HepG2 (cell line): ENCODE measurements around the gene KLK10. TPM values are rescaled to one million over a fixed set of nuclear protein-coding genes. Genes with fewer than 3 reads are reported as not detected.

Experiments used
- ATAC-seq: fragments of 200-7000 bp; cut with Tn5 transposase; 3 replicates; pipeline ENCODE4 v1.9.1; 2020; ENCODE audit warnings: mild to moderate bottlenecking, moderate library complexity
- BruUV-seq: library from RNA; stranded (reverse); fragments of 400-500 nt; replicated peaks from 2 replicates; lab custom pipeline; 2021; lab: Mats Ljungman, UMichigan
- CTCF ChIA-PET: fragments of 300-600 bp; formaldehyde crosslinking; extraction: SDS; loops from one replicate; lab custom pipeline; 2021; ENCODE audit warnings: low total read pairs, inconsistent platforms, low intra/inter-chr PET ratio; lab: Yijun Ruan, JAX
- POLR2A ChIA-PET: fragments of 350-600 bp; sonication (Branson Sonifier 250); formaldehyde crosslinking; loops from one replicate; lab custom pipeline; 2020; ENCODE audit warnings: antibody characterized with exemption, inconsistent platforms; lab: Yijun Ruan, JAX
- DNase-seq: peaks from one replicate; pipeline ENCODE4 v3.0.0-alpha.2; 2015; ENCODE audit warnings: low spot score
- FAIRE-seq: peaks from 3 replicates; lab custom pipeline; 2011; peaks lifted over from hg19 to GRCh38; lab: Jason Lieb, UNC
- H2AFZ ChIP-seq: one replicate; pipeline ENCODE4 v1.6.1; 2011; ENCODE audit warnings: low read length, inconsistent platforms
- H3K27ac ChIP-seq: fragments of 300-600 bp; 3 replicates; pipeline ENCODE4 v1.8.0; 2011; ENCODE audit warnings: mixed run types, mild to moderate bottlenecking, mixed read lengths, low read length, inconsistent platforms; ENCODE audit not compliant: insufficient read depth; ENCODE audit errors: extremely low read length
- H3K27me3 ChIP-seq, 2 experiments: fragments of 200-600 bp in 1 of 2; 2 replicates in 1 of 2; 3 replicates in 1 of 2; pipeline versions ENCODE4 v1.6.0 to v1.8.0; 2011; ENCODE audit warnings: low read length in 2 of 2, mild to moderate bottlenecking in 2 of 2, moderate library complexity in 2 of 2, inconsistent platforms in 1 of 2; ENCODE audit not compliant: insufficient read depth in 2 of 2, control insufficient read depth in 1 of 2
- H3K36me3 ChIP-seq, 2 experiments: fragments of 200-600 bp in 1 of 2; replicated peaks in 1 of 2; 2 replicates in 1 of 2; 3 replicates in 1 of 2; pipeline versions ENCODE4 v1.5.1 to v1.8.0; 2011; ENCODE audit warnings: low read length in 2 of 2, inconsistent platforms in 1 of 2; ENCODE audit not compliant: insufficient read depth in 2 of 2, control insufficient read depth in 1 of 2
- H3K4me1 ChIP-seq: 2 replicates; pipeline ENCODE4 v1.5.1; 2012; ENCODE audit warnings: low read length, inconsistent platforms; ENCODE audit not compliant: insufficient read depth
- H3K4me2 ChIP-seq: 2 replicates; pipeline ENCODE4 v1.6.0; 2011; ENCODE audit warnings: low read depth, low read length, inconsistent platforms
- H3K4me3 ChIP-seq, 3 experiments: fragments of 200-600 bp in 1 of 3; sonication (generic), shearing (Covaris generic) in 1 of 3; replicated peaks in 1 of 3; 2 replicates each; pipeline ENCODE4 v1.5.1; 2011 to 2016; ENCODE audit warnings: low read length in 3 of 3, inconsistent platforms in 2 of 3, low read depth in 2 of 3, mild to moderate bottlenecking in 2 of 3, control low read depth in 1 of 3, mixed read lengths in 1 of 3; ENCODE audit not compliant: insufficient read depth in 1 of 3
- H3K79me2 ChIP-seq: one replicate; pipeline ENCODE4 v1.6.1; 2011; ENCODE audit warnings: low read length, inconsistent platforms; ENCODE audit not compliant: insufficient read depth
- H3K9ac ChIP-seq: 2 replicates; pipeline ENCODE4 v1.6.0; 2011; ENCODE audit warnings: mild to moderate bottlenecking, low read depth, low read length, inconsistent platforms; ENCODE audit not compliant: insufficient read depth
- H3K9me3 ChIP-seq: 2 replicates; pipeline ENCODE4 v1.5.1; 2012; ENCODE audit warnings: mild to moderate bottlenecking, low read length
- H4K20me1 ChIP-seq: 2 replicates; pipeline ENCODE4 v1.6.0; 2011; ENCODE audit warnings: inconsistent platforms, mild to moderate bottlenecking, low read length, moderate library complexity; ENCODE audit not compliant: insufficient read depth
- ASH2L ChIP-seq: fragments of 300-600, 200-600 bp; sonication (generic); IDR thresholded peaks from 2 replicates; pipeline ENCODE4 v1.7.0; 2017; ENCODE audit warnings: low read depth, mild to moderate bottlenecking, moderate library complexity, mixed read lengths, low read length; ENCODE audit not compliant: insufficient read length
- EED ChIP-seq: sonication (generic); formaldehyde crosslinking; IDR thresholded peaks from 2 replicates; pipeline ENCODE4 v1.5.0; 2020; ENCODE audit warnings: mild to moderate bottlenecking, missing genetic modification reagents
- ELF4 ChIP-seq: sonication (generic); formaldehyde crosslinking; IDR thresholded peaks from 2 replicates; pipeline ENCODE4 v1.5.0; 2020; ENCODE audit warnings: missing genetic modification reagents, mild to moderate bottlenecking, moderate library complexity, borderline replicate concordance
- KDM5A ChIP-seq: fragments of 200-600 bp; sonication (generic); IDR thresholded peaks from 2 replicates; pipeline ENCODE4 v1.7.0; 2018; ENCODE audit warnings: antibody characterized with exemption, mild to moderate bottlenecking, low read length, borderline replicate concordance
- MIER3 ChIP-seq: IDR thresholded peaks from 2 replicates; pipeline ENCODE4 v1.6.1; 2016; ENCODE audit warnings: missing compliant biosample characterization, borderline replicate concordance
- ZBTB7A ChIP-seq: sonication (generic); formaldehyde crosslinking; IDR thresholded peaks from 2 replicates; pipeline ENCODE4 v1.8.0; 2022; ENCODE audit warnings: mild to moderate bottlenecking, missing genetic modification reagents
- ZNF546 ChIP-seq: sonication (generic); formaldehyde crosslinking; conservative IDR thresholded peaks from 2 replicates; pipeline ENCODE4 v1.8.1; 2023; ENCODE audit warnings: mild to moderate bottlenecking, missing genetic modification reagents
- ZNF556 ChIP-seq: sonication (generic); formaldehyde crosslinking; IDR thresholded peaks from 2 replicates; pipeline ENCODE4 v1.4.0; 2020; ENCODE audit warnings: mild to moderate bottlenecking, missing genetic modification reagents, borderline replicate concordance
- ZNF660 ChIP-seq: sonication (generic); formaldehyde crosslinking; IDR thresholded peaks from 2 replicates; pipeline ENCODE4 v1.5.1; 2020; ENCODE audit warnings: mild to moderate bottlenecking, low read depth, missing genetic modification reagents, borderline replicate concordance
- ZNF768 ChIP-seq: sonication (generic); formaldehyde crosslinking; IDR thresholded peaks from 2 replicates; pipeline ENCODE4 v1.4.0; 2020; ENCODE audit warnings: missing genetic modification reagents
- ZNF781 ChIP-seq: sonication (generic); formaldehyde crosslinking; IDR thresholded peaks from 2 replicates; pipeline ENCODE4 v1.5.1; 2020; ENCODE audit warnings: borderline replicate concordance, mild to moderate bottlenecking, missing genetic modification reagents; ENCODE audit errors: not compliant biosample characterization
- ZNF788 ChIP-seq: sonication (generic); formaldehyde crosslinking; IDR thresholded peaks from 2 replicates; pipeline ENCODE4 v1.5.0; 2020; ENCODE audit warnings: mild to moderate bottlenecking, missing genetic modification reagents, borderline replicate concordance
- ZNF839 ChIP-seq: sonication (generic); formaldehyde crosslinking; IDR thresholded peaks from 2 replicates; pipeline ENCODE4 v1.4.0; 2020; ENCODE audit warnings: missing genetic modification reagents, mild to moderate bottlenecking, borderline replicate concordance
- WGBS: methylation state at CpG from one replicate; pipeline ENCODE4 v1.1.6; 2017; ENCODE audit warnings: low lambda C conversion rate; 5-methylcytosine and 5-hydroxymethylcytosine counted together
- in situ Hi-C: cut with HindIII; loops from 2 replicates; pipeline ENCODE4 v1.10.0; 2017; ENCODE audit warnings: low pct_unique_long_range_greater_than_20kb; ENCODE audit not compliant: extremely low pct_ligation_motif_present
- intact Hi-C: fragments of 100-400 bp; cut with micrococcal nuclease; formaldehyde crosslinking; loops from one replicate; pipeline ENCODE4 v1.10.0; 2022; ENCODE audit not compliant: unreplicated experiment
- polyA plus RNA-seq, 8 experiments: library from polyadenylated mRNA; depleted of rRNA in 3 of 8; stranded (reverse) in 7 of 8; unstranded in 1 of 8; fragments of >200 nt; fragmentation: Illumina TruSeq in 4 of 8; extraction: Trizol in 4 of 8; gene quantifications; 2 replicates each; pipeline versions ENCODE4 v1.2.1 to v1.2.3, GENCODE V29; 2011 to 2016; ENCODE audit warnings: low read depth in 4 of 8, missing spikeins in 1 of 8, mixed read lengths in 1 of 8; ENCODE audit not compliant: insufficient read depth in 1 of 8
- total RNA-seq, 5 experiments: library from RNA; depleted of rRNA; stranded (reverse); fragments of >200 nt; fragmentation: Illumina TruSeq; extraction: Trizol; gene quantifications; 2 replicates each; pipeline ENCODE4 v1.2.3, GENCODE V29; 2016; ENCODE audit warnings: low read depth in 1 of 5
- TF ChIP-seq, protein P1 (sequence below): sonication (generic); formaldehyde crosslinking; IDR thresholded peaks from 2 replicates; pipeline ENCODE4 v1.8.0; 2022; ENCODE audit warnings: missing genetic modification reagents, mild to moderate bottlenecking, borderline replicate concordance

KLK10 gene
- total and polyA plus RNA-seq, 2 of the 13 experiments (the other 11 are each of a cell fraction or from before 2014, with no cell fraction given), result not detected

DNA sequence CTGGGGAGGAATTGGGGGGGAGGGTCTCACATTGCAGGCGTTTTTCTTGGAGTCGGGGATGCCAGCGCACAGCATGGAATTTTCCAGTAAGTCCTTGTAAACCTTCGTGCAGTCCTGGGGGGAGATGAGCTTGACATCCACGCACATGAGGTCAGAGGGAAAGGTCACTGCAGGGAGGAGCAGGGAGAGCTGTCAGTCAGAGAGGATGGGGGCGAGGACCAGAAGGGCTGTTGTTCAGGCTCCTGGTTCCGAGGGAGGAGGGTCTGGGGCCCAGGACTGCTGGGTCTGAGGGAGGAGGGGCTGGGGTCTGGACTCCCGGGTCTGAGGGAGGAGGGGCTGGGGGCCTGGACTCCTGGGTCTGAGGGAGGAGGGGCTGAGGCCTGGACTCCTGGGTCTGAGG, 39.8 kb downstream of the KLK10 start:
- Histone ChIP-seq H2AFZ (no peak overlapping the region), H3K27ac (no peak overlapping the region), H3K4me1 (no peaks in the 10 kb centered on the region), H4K20me1 (no peaks in the 10 kb centered on the region), H3K4me2 (no peak overlapping the region), H3K9me3 (no peaks in the 10 kb centered on the region), H3K9ac (no peak overlapping the region), H3K27me3 (no peaks in the 10 kb centered on the region; a peak in 1 of 5 replicates)
- POLR2A ChIA-PET, result no interaction called here
- DNase-seq, result no peak
- CTCF ChIA-PET, result no interaction called here
- FAIRE-seq, result no peak
- in situ Hi-C loops, result no loop called here
- no peak for TF ChIP-seq ZNF546 (CRISPR knock-in tag)
- TF ChIP-seq KDM5A, result no peak
- no peak for TF ChIP-seq MIER3
- TF ChIP-seq ZNF839 (CRISPR knock-in tag), result no peak
- TF ChIP-seq ZNF768 (CRISPR knock-in tag), result no peak
- TF ChIP-seq, protein P1, sequence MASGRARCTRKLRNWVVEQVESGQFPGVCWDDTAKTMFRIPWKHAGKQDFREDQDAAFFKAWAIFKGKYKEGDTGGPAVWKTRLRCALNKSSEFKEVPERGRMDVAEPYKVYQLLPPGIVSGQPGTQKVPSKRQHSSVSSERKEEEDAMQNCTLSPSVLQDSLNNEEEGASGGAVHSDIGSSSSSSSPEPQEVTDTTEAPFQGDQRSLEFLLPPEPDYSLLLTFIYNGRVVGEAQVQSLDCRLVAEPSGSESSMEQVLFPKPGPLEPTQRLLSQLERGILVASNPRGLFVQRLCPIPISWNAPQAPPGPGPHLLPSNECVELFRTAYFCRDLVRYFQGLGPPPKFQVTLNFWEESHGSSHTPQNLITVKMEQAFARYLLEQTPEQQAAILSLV (CRISPR knock-in tag), result no peak
- TF ChIP-seq ZNF788 (CRISPR knock-in tag), result no peak
- no peak for TF ChIP-seq ZBTB7A (CRISPR knock-in tag)
- TF ChIP-seq ELF4 (CRISPR knock-in tag), result no peak
- TF ChIP-seq ASH2L, result no peak
- no peak for TF ChIP-seq ZNF556 (CRISPR knock-in tag)
- no peak for TF ChIP-seq ZNF781 (CRISPR knock-in tag)
- TF ChIP-seq ZNF660 (CRISPR knock-in tag), result no peak
- no peak for TF ChIP-seq EED (CRISPR knock-in tag)
- TF ChIP-seq, all 625 proteins: peak for 0
- ATAC-seq, result no peak
- Histone ChIP-seq H3K4me3 (no peak overlapping the region), H3K36me3 (no peaks in the 10 kb centered on the region), H3K79me2 (no peaks in the 10 kb centered on the region)
- intact Hi-C loops, result no loop called here
- BruUV-seq, result no TSS peak
- WGBS, result 15% methylated on average over 8 of the region's 8 CpGs
